ENCODE measurements around the gene INSYN2B.

DNA sequence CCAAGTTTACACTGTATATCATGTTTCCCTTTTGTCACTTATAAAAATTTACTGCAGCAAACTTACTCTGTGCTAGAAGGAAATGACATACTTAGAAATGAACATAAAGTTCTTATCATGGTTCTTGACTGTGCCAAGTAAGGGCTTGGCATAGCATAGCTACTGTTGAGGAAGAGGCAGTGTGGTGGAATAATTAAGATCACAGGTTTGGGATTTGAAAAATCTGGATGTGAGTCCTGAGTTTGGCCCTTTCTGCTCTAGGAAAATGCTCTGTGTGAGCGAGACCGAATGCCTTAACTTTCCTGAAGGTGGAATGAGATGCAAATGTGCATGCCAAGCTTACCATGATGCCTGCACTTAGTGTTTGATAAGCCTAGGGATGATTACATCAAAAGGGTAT lies 99.5 kb downstream of the INSYN2B start:
- TF ChIP-seq, protein P1, sequence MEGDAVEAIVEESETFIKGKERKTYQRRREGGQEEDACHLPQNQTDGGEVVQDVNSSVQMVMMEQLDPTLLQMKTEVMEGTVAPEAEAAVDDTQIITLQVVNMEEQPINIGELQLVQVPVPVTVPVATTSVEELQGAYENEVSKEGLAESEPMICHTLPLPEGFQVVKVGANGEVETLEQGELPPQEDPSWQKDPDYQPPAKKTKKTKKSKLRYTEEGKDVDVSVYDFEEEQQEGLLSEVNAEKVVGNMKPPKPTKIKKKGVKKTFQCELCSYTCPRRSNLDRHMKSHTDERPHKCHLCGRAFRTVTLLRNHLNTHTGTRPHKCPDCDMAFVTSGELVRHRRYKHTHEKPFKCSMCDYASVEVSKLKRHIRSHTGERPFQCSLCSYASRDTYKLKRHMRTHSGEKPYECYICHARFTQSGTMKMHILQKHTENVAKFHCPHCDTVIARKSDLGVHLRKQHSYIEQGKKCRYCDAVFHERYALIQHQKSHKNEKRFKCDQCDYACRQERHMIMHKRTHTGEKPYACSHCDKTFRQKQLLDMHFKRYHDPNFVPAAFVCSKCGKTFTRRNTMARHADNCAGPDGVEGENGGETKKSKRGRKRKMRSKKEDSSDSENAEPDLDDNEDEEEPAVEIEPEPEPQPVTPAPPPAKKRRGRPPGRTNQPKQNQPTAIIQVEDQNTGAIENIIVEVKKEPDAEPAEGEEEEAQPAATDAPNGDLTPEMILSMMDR (IDR thresholded peaks at IDR 0.05), result no peak
- TF ChIP-seq EP300 (IDR thresholded peaks at IDR 0.05), result no peak
